Measurements from ENCODE around the gene SEMA5A.

- TF ChIP-seq EZH2 (IDR thresholded peaks at IDR 0.05; ENCODE audit: low read length): no peak
- TF ChIP-seq CTCF (optimal IDR thresholded peaks at IDR 0.05 in 1 of 3, IDR thresholded peaks at IDR 0.05 in 1 of 3, conservative IDR thresholded peaks at IDR 0.05 in 1 of 3; ENCODE audit: extremely low read depth in 1 of 3, insufficient read depth in 2 of 3, low read length in 3 of 3): no peak
Measured at GRCh38 chr5:9555961-9556360, 10.1 kb upstream of the SEMA5A start.

Data from keratinocyte (primary cell).